ENCODE measurements around the gene CRYM. TPM values are rescaled to one million over a fixed set of nuclear protein-coding genes. Genes with fewer than 3 reads are reported as not detected.
"Not testable (repeated sequence)": the region's sequence is repeated elsewhere in the genome, so short reads cannot be mapped to it uniquely, and the experiment has no call there.

CRYM gene
- total RNA-seq, 1 experiment from 2014 or later, result 12.9 TPM

DNA sequence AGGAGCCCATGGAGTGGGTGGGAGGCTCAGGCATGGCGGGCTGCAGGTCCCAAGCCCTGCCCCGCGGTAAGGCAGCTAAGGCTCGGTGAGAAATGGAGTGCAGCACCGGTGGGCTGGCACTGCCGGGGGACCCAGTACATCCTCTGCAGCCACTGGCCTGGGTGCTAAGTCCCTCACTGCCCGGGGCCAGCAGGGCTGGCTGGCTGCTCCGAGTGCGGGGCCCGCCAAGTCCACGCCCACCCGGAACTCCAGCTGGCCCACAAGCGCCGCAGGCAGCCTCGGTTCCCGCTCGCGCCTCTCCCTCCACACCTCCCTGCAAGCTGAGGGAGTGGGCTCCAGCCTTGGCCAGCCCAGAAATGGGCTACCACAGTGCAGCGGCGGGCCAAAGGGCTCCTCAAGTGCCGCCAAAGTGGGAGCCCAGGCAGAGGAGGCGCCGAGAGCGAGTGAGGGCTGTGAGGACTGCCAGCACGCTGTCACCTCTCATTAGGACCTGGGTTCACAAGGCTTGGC lies 34.8 kb upstream of the CRYM start:
- H3K36me3 Mint-ChIP-seq; H3K4me3 Mint-ChIP-seq; H3K27me3 Mint-ChIP-seq (ENCODE audit: low read depth); ATAC-seq; H3K4me1 Mint-ChIP-seq; DNase-seq (ENCODE audit: low spot score); H3K27ac Mint-ChIP-seq; POLR2A ChIA-PET: not testable (repeated sequence)
- CTCF ChIA-PET, result interaction anchor here (1.2 kb wide), 1 partner anchor 12 kb away, joined by 3 read pairs; no protein-coding TSS in a partner anchor
- peaks cover 23% of the 10 kb centered on the region for H3K9me3 Mint-ChIP-seq

DNA sequence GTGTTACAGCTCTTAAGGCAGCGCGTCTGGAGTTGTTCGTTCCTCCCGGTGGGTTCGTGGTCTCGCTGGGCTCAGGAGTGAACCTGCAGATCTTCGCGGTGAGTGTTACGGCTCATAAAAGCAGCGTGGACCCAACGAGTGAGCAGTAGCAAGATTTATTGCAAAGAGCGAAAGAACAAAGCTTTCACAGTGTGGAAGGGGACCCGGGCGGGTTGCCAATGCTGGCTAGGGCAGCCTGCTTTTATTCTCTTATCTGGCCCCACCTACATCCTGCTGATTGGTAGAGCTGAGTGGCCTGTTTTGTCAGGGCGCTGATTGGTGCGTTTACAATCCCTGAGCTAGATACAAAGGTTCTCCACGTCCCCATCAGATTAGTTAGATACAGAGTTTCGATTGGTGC lies 34.0 kb upstream of the CRYM start:
- CTCF ChIA-PET; H3K4me1 Mint-ChIP-seq; DNase-seq (ENCODE audit: low spot score); POLR2A ChIA-PET; H3K27me3 Mint-ChIP-seq (ENCODE audit: low read depth); H3K27ac Mint-ChIP-seq; H3K36me3 Mint-ChIP-seq; H3K4me3 Mint-ChIP-seq; ATAC-seq: not testable (repeated sequence)
- peaks cover 23% of the 10 kb centered on the region for H3K9me3 Mint-ChIP-seq

DNA sequence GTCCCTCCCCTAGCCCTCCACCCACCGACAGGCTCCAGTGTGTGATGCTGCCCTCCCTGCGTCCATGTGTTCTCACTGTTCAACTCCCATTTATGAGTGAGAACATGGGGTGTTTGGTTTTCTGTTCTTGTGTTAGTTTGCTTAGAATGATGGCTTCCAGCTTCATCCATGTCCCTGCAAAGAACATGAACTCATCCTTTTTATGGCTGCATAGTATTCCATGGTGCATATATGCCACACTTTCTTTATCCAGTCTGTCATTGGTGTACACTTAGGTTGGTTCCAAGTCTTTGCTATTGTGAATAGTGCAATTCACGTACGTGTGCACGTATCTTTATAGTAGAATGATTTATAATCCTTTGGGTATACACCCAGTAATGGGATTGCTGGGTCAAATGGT lies 28.6 kb upstream of the CRYM start:
- CTCF ChIA-PET, result not testable (repeated sequence)

DNA sequence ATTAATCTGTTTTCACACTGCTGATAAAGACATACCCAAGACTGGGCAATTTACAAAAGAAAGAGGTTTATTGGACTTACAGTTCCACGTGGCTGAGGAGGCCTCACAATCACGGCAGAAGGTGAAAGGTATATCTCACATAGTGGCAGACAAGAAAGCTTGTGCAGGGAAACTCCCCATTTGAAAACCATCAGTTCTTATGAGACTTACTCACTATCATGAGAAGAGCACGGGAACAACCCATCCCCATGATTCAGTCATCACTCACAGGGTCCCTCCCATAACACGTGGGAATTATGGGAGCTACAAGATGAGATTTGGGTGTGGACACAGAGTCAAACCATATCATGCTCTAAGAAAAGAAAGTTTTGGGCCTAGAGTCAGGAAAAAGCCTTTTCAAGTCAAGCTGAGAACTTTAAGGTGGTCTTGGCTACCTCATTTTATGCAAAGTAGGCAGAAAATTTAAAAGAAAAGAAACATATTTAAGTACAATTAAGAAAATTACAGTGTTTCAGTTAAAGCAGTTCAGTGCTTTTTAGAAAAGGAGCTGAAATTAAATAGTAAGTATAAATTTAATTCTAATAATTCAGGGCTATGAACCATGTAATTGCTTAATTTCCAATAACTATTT lies 24.9 kb upstream of the CRYM start:
- CTCF ChIA-PET, result interaction anchor here (1.1 to 5.0 kb wide), 2 partner anchors 115 to 1018 kb away, joined by 4 to 186 read pairs; no protein-coding TSS in a partner anchor
- H3K9me3 Mint-ChIP-seq, result no peaks in the 10 kb centered on the region
- no peak overlapping the region for H3K27ac Mint-ChIP-seq
- no peak overlapping the region for H3K4me3 Mint-ChIP-seq
- no peaks in the 10 kb centered on the region for H3K36me3 Mint-ChIP-seq
- H3K4me1 Mint-ChIP-seq, result peaks cover 31% of the 10 kb centered on the region
- ATAC-seq (no peak), DNase-seq (ENCODE audit: low spot score) (no peak)
- peaks cover 60% of the 10 kb centered on the region for H3K27me3 Mint-ChIP-seq (ENCODE audit: low read depth)
- POLR2A ChIA-PET, result interaction anchor here (0.7 kb wide), 1 partner anchor 146 kb away, joined by 4 read pairs; no protein-coding TSS in a partner anchor
- TF ChIP-seq ZNF416 (CRISPR knock-in tag; IDR thresholded peaks at IDR 0.05), result no peak
- TF ChIP-seq, protein P1, sequence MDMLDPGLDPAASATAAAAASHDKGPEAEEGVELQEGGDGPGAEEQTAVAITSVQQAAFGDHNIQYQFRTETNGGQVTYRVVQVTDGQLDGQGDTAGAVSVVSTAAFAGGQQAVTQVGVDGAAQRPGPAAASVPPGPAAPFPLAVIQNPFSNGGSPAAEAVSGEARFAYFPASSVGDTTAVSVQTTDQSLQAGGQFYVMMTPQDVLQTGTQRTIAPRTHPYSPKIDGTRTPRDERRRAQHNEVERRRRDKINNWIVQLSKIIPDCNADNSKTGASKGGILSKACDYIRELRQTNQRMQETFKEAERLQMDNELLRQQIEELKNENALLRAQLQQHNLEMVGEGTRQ (CRISPR knock-in tag; IDR thresholded peaks at IDR 0.05), result no peak
- TF ChIP-seq, protein P2, sequence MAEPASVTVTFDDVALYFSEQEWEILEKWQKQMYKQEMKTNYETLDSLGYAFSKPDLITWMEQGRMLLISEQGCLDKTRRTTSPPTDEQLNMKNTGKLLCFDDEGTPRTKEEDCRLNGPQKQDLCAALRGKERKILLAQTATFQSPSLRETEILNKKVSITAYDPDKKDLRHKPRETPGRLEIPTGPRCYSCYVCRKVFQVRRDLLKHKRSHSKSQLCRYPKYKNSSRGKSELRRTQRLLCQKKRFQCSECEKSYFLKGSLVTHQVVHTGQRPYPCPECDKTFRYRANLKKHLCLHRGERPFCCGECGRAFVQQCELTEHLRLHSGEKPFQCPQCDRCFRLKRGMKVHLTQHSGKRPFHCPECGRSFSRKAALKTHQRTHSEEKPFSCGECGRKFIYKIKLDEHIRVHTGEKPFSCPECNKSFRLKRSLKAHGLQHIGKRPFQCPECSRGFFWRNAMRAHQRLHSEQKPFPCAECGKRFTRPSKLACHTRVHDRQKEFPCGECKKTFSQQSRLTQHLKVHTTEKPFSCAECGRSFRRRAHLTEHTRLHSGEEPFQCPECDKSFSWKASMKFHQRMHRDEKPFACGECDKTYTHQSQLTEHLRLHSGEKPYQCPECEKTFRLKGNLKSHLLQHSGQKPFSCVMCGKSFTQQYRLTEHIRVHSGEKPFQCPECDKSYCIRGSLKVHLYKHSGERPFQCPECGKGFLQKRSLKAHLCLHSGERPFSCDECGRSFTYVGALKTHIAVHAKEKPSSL (CRISPR knock-in tag; conservative IDR thresholded peaks at IDR 0.05), result no peak
- TF ChIP-seq JUN (CRISPR knock-in tag; IDR thresholded peaks at IDR 0.05), result no peak
- TF ChIP-seq, protein P3, sequence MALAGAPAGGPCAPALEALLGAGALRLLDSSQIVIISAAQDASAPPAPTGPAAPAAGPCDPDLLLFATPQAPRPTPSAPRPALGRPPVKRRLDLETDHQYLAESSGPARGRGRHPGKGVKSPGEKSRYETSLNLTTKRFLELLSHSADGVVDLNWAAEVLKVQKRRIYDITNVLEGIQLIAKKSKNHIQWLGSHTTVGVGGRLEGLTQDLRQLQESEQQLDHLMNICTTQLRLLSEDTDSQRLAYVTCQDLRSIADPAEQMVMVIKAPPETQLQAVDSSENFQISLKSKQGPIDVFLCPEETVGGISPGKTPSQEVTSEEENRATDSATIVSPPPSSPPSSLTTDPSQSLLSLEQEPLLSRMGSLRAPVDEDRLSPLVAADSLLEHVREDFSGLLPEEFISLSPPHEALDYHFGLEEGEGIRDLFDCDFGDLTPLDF (CRISPR knock-in tag; IDR thresholded peaks at IDR 0.05), result no peak
- TF ChIP-seq, protein P4, sequence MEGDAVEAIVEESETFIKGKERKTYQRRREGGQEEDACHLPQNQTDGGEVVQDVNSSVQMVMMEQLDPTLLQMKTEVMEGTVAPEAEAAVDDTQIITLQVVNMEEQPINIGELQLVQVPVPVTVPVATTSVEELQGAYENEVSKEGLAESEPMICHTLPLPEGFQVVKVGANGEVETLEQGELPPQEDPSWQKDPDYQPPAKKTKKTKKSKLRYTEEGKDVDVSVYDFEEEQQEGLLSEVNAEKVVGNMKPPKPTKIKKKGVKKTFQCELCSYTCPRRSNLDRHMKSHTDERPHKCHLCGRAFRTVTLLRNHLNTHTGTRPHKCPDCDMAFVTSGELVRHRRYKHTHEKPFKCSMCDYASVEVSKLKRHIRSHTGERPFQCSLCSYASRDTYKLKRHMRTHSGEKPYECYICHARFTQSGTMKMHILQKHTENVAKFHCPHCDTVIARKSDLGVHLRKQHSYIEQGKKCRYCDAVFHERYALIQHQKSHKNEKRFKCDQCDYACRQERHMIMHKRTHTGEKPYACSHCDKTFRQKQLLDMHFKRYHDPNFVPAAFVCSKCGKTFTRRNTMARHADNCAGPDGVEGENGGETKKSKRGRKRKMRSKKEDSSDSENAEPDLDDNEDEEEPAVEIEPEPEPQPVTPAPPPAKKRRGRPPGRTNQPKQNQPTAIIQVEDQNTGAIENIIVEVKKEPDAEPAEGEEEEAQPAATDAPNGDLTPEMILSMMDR (IDR thresholded peaks at IDR 0.05), result no peak
- TF ChIP-seq FOXJ3 (CRISPR knock-in tag; IDR thresholded peaks at IDR 0.05; ENCODE audit: borderline replicate concordance), result no peak
- TF ChIP-seq, protein P5, sequence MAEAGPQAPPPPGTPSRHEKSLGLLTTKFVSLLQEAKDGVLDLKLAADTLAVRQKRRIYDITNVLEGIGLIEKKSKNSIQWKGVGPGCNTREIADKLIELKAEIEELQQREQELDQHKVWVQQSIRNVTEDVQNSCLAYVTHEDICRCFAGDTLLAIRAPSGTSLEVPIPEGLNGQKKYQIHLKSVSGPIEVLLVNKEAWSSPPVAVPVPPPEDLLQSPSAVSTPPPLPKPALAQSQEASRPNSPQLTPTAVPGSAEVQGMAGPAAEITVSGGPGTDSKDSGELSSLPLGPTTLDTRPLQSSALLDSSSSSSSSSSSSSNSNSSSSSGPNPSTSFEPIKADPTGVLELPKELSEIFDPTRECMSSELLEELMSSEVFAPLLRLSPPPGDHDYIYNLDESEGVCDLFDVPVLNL (CRISPR knock-in tag; IDR thresholded peaks at IDR 0.05; ENCODE audit: borderline replicate concordance, low read depth), result no peak
- no peak for TF ChIP-seq ATF1 (CRISPR knock-in tag; IDR thresholded peaks at IDR 0.05)
- TF ChIP-seq, protein P6, sequence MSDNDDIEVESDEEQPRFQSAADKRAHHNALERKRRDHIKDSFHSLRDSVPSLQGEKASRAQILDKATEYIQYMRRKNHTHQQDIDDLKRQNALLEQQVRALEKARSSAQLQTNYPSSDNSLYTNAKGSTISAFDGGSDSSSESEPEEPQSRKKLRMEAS (CRISPR knock-in tag; IDR thresholded peaks at IDR 0.05), result no peak
- TF ChIP-seq, protein P7, sequence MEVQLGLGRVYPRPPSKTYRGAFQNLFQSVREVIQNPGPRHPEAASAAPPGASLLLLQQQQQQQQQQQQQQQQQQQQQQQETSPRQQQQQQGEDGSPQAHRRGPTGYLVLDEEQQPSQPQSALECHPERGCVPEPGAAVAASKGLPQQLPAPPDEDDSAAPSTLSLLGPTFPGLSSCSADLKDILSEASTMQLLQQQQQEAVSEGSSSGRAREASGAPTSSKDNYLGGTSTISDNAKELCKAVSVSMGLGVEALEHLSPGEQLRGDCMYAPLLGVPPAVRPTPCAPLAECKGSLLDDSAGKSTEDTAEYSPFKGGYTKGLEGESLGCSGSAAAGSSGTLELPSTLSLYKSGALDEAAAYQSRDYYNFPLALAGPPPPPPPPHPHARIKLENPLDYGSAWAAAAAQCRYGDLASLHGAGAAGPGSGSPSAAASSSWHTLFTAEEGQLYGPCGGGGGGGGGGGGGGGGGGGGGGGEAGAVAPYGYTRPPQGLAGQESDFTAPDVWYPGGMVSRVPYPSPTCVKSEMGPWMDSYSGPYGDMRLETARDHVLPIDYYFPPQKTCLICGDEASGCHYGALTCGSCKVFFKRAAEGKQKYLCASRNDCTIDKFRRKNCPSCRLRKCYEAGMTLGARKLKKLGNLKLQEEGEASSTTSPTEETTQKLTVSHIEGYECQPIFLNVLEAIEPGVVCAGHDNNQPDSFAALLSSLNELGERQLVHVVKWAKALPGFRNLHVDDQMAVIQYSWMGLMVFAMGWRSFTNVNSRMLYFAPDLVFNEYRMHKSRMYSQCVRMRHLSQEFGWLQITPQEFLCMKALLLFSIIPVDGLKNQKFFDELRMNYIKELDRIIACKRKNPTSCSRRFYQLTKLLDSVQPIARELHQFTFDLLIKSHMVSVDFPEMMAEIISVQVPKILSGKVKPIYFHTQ (CRISPR knock-in tag; IDR thresholded peaks at IDR 0.05), result no peak
- TF ChIP-seq NFYB (CRISPR knock-in tag; conservative IDR thresholded peaks at IDR 0.05; ENCODE audit: low read depth), result no peak
- TF ChIP-seq, protein P8, sequence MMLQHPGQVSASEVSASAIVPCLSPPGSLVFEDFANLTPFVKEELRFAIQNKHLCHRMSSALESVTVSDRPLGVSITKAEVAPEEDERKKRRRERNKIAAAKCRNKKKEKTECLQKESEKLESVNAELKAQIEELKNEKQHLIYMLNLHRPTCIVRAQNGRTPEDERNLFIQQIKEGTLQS (CRISPR knock-in tag; conservative IDR thresholded peaks at IDR 0.05), result no peak
- TF ChIP-seq ZNF671 (CRISPR knock-in tag; IDR thresholded peaks at IDR 0.05), result no peak
- no peak for TF ChIP-seq ZNF219 (CRISPR knock-in tag; IDR thresholded peaks at IDR 0.05; ENCODE audit: borderline replicate concordance)
- no peak for TF ChIP-seq ZNF263 (CRISPR knock-in tag; IDR thresholded peaks at IDR 0.05; ENCODE audit: low read depth)
- TF ChIP-seq ETV6 (CRISPR knock-in tag; IDR thresholded peaks at IDR 0.05), result no peak

More for the DNA sequence above, 28.6 kb upstream of the CRYM start:
- H3K9me3 Mint-ChIP-seq; DNase-seq (ENCODE audit: low spot score); ATAC-seq; H3K27ac Mint-ChIP-seq; H3K4me3 Mint-ChIP-seq; H3K36me3 Mint-ChIP-seq; POLR2A ChIA-PET: not testable (repeated sequence)
- Mint-ChIP-seq H3K27me3 (ENCODE audit: low read depth) (peaks cover 53% of the 10 kb centered on the region), H3K4me1 (peaks cover 23% of the 10 kb centered on the region)

Data from WTC11 (cell line).